PC-9 (cell line): ENCODE data around the gene TOP1. TPM values are rescaled to one million over a fixed set of nuclear protein-coding genes. Genes with fewer than 3 reads are reported as not detected.

ENCODE experiments used
- BruUV-seq: library from RNA; stranded (reverse); fragments of 400-500 nt; replicated peaks from 2 replicates; lab custom pipeline; 2021; lab: Mats Ljungman, UMichigan
- CTCF ChIA-PET: fragments of 300-600 bp; sonication (Branson Sonifier 250); formaldehyde crosslinking; loops from one replicate; lab custom pipeline; 2022; ENCODE audit warnings: antibody characterized with exemption; lab: Charles Lee
- POLR2A ChIA-PET: fragments of 300-600 bp; sonication (Branson Sonifier 250); formaldehyde crosslinking; loops from one replicate; lab custom pipeline; 2022; ENCODE audit warnings: antibody characterized with exemption; ENCODE audit not compliant: unreplicated experiment; lab: Charles Lee
- DNase-seq, 2 experiments: peaks; one replicate each; pipeline versions ENCODE4 v3.0.0 to v3.0.0-alpha.2; 2015 to 2022; ENCODE audit warnings: mixed read lengths in 1 of 2
- H2AFZ ChIP-seq: fragments of 200-600 bp; sonication (generic); 2 replicates; pipeline ENCODE4 v1.8.1; 2017; ENCODE audit warnings: antibody characterized with exemption
- H3F3A ChIP-seq: fragments of 200-600 bp; sonication (generic); 2 replicates; pipeline ENCODE4 v1.8.1; 2017; ENCODE audit warnings: antibody characterized with exemption, mild to moderate bottlenecking, low read depth; ENCODE audit not compliant: insufficient read depth
- H3K27ac ChIP-seq: fragments of 200-600 bp; sonication (generic); 2 replicates; pipeline ENCODE4 v1.6.1; 2016; ENCODE audit warnings: mixed run types
- H3K27me3 ChIP-seq: fragments of 200-600 bp; sonication (generic); 2 replicates; pipeline ENCODE4 v1.6.1; 2016; ENCODE audit warnings: low read depth, mixed run types; ENCODE audit not compliant: insufficient read depth
- H3K36me3 ChIP-seq: fragments of 200-600 bp; sonication (generic); 2 replicates; pipeline ENCODE4 v1.6.1; 2016; ENCODE audit warnings: low read depth, mixed run types
- H3K4me1 ChIP-seq: fragments of 200-600 bp; sonication (generic); replicated peaks from 2 replicates; pipeline ENCODE4 v1.6.1; 2016; ENCODE audit warnings: mixed run types; ENCODE audit not compliant: insufficient read depth
- H3K4me2 ChIP-seq: fragments of 200-600 bp; sonication (generic); 2 replicates; pipeline ENCODE4 v1.6.1; 2017; ENCODE audit warnings: mixed run types
- H3K4me3 ChIP-seq: fragments of 200-600 bp; sonication (generic); 2 replicates; pipeline ENCODE4 v1.6.1; 2016; ENCODE audit warnings: mixed run types
- H3K79me2 ChIP-seq: fragments of 200-600 bp; sonication (generic); 2 replicates; pipeline ENCODE4 v1.6.1; 2017; ENCODE audit warnings: low read depth, mixed run types
- H3K9me2 ChIP-seq: fragments of 200-600 bp; sonication (generic); 2 replicates; pipeline ENCODE4 v1.8.1; 2017; ENCODE audit warnings: mild to moderate bottlenecking; ENCODE audit not compliant: insufficient read depth
- H3K9me3 ChIP-seq: fragments of 200-600 bp; sonication (generic); 2 replicates; pipeline ENCODE4 v1.8.1; 2016; ENCODE audit warnings: low read depth; ENCODE audit not compliant: insufficient read depth
- H4K20me1 ChIP-seq: fragments of 200-600 bp; sonication (generic); 2 replicates; pipeline ENCODE4 v1.8.1; 2017; ENCODE audit not compliant: insufficient read depth
- EZH2 ChIP-seq: fragments of 200-600 bp; sonication (generic); IDR thresholded peaks from 2 replicates; pipeline ENCODE4 v1.8.0; 2017; ENCODE audit warnings: antibody characterized with exemption, low read depth
- intact Hi-C: fragments of 100-400 bp; cut with micrococcal nuclease; formaldehyde crosslinking; loops from one replicate; pipeline ENCODE4 v1.10.0; 2022; ENCODE audit not compliant: unreplicated experiment
- total RNA-seq: library from RNA; stranded (reverse); gene quantifications from 2 replicates; pipeline ENCODE4 v1.2.3, GENCODE V29; 2021
- TF ChIP-seq, protein P1 (sequence below): fragments of 200-600 bp; sonication (generic); conservative IDR thresholded peaks from 2 replicates; pipeline ENCODE4 v1.6.1; 2017; ENCODE audit warnings: mixed run types, antibody characterized with exemption, mild to moderate bottlenecking, moderate library complexity

The TOP1 gene
- total RNA-seq, 1 experiment from 2014 or later: 55.8 TPM

DNA sequence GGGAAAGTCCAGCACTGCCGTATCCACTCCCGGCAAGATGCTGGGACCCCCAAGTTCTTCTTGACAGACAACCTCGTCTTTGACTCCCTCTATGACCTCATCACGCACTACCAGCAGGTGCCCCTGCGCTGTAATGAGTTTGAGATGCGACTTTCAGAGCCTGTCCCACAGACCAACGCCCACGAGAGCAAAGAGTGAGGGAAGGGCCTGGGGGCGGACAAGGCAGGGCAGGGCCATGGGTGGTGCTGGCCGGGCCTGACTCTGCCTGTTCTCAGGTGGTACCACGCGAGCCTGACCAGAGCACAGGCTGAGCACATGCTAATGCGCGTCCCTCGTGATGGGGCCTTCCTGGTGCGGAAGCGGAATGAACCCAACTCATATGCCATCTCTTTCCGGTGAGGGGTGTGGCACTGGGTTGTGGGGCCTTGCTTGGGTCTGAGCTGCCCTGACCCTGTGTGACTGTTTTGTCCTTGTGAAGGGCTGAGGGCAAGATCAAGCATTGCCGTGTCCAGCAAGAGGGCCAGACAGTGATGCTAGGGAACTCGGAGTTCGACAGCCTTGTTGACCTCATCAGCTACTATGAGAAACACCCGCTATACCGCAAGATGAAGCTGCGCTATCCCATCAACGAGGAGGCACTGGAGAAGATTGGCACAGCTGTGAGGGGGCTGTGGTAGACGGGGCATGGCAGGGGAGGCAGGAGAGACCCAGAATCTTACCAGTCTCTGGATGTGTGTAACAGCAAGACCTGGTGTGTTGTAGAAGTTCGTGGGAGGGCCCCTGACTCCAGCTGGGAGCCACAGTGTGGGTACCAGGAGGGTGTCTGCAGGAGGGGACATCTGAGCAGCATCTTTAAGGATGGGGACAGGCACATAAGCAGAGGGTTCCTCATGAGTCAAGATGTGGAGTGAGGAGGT lies 137.8 kb downstream of the TOP1 start:
- Histone ChIP-seq H3K4me1 (no peaks in the 10 kb centered on the region), H3F3A (no peaks in the 10 kb centered on the region), H3K79me2 (no peaks in the 10 kb centered on the region), H3K27ac (no peak overlapping the region), H3K4me2 (no peak overlapping the region), H3K9me2 (no peaks in the 10 kb centered on the region), H3K36me3 (no peaks in the 10 kb centered on the region), H4K20me1 (no peaks in the 10 kb centered on the region), H3K9me3 (no peaks in the 10 kb centered on the region), H3K27me3 (no peaks in the 10 kb centered on the region), H2AFZ (no peak overlapping the region), H3K4me3 (no peak overlapping the region)
- BruUV-seq: no TSS peak
- intact Hi-C loops: no loop called here
- DNase-seq: no peak
- ChIA-PET POLR2A (no interaction called here), CTCF (interaction anchor here (0.6 kb wide), 1 partner anchor 174 kb away, joined by 8 read pairs; the partner anchor contains the start of gene LPIN3)
- TF ChIP-seq, protein P1, sequence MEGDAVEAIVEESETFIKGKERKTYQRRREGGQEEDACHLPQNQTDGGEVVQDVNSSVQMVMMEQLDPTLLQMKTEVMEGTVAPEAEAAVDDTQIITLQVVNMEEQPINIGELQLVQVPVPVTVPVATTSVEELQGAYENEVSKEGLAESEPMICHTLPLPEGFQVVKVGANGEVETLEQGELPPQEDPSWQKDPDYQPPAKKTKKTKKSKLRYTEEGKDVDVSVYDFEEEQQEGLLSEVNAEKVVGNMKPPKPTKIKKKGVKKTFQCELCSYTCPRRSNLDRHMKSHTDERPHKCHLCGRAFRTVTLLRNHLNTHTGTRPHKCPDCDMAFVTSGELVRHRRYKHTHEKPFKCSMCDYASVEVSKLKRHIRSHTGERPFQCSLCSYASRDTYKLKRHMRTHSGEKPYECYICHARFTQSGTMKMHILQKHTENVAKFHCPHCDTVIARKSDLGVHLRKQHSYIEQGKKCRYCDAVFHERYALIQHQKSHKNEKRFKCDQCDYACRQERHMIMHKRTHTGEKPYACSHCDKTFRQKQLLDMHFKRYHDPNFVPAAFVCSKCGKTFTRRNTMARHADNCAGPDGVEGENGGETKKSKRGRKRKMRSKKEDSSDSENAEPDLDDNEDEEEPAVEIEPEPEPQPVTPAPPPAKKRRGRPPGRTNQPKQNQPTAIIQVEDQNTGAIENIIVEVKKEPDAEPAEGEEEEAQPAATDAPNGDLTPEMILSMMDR: no peak
- no peak for TF ChIP-seq EZH2

DNA sequence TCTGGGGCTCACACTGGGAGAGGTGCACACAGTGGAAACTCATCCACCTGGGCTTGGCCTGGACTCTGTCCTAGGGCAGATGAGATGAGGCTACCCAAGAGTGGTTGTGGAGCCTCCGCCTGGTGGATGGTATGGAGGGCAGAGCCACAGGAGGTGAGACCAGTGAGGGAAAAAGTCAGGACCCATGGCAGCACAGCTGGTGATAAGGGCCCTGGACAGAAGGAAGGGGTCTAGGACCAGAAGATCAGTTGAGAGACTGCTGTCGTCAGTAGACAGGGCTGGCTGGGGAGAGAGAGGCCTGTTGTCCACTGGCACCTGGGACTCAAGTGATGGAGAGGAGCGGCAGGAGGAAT lies 138.5 kb downstream of the TOP1 start:
- DNase-seq: no peak
- TF ChIP-seq, protein P1: no peak
- no peak for TF ChIP-seq EZH2
- ChIA-PET CTCF (interaction anchor here (0.6 kb wide), 1 partner anchor 173 kb away, joined by 8 read pairs; the partner anchor contains the start of gene LPIN3), POLR2A (no interaction called here)
- no peak overlapping the region for H3K4me2 ChIP-seq
- no peak overlapping the region for H2AFZ ChIP-seq
- no peaks in the 10 kb centered on the region for H3K27me3 ChIP-seq
- H3F3A ChIP-seq: no peaks in the 10 kb centered on the region
- H3K4me1 ChIP-seq: no peaks in the 10 kb centered on the region
- no peaks in the 10 kb centered on the region for H3K36me3 ChIP-seq
- no peak overlapping the region for H3K27ac ChIP-seq
- H3K9me2 ChIP-seq: no peaks in the 10 kb centered on the region
- H4K20me1 ChIP-seq: no peaks in the 10 kb centered on the region
- intact Hi-C loops: no loop called here
- no peak overlapping the region for H3K4me3 ChIP-seq
- no peaks in the 10 kb centered on the region for H3K9me3 ChIP-seq
- no peaks in the 10 kb centered on the region for H3K79me2 ChIP-seq
- no TSS peak for BruUV-seq

DNA sequence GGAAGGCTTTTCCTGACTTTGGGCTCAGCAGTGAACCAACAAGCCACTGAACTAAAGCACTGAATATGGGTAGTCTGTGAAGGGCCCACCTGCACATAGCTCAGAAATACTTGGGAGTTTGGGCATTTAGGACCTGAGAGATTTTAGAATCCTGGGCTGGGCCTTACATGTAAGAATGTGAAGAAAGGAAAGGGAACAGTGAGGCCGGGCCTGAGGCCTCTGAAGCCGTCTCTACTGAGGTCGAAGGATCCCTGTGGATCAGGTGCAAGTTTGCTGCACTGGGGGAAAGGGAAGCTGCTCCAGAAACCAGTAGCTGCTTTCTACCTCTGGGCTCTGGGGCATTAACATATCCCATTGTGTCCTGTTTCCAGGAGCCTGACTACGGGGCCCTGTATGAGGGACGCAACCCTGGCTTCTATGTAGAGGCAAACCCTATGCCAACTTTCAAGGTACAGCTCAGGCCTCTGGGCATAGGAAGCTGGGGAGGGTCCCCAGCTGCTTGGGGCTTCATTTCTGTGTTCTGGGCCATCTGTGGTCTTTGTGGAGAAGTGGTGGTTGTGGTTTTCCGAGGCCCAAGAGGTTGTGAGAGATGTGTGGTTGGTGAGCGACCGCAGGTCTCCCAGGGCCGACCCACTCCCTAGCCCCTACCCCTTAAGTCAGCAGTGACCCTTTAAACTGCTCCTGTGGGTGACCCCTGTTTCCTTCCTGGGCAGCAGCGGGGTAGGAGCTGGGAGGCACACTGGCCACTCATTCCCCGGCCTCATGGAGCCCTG lies 139.0 kb downstream of the TOP1 start:
- BruUV-seq: no TSS peak

More for the DNA sequence above, 139.0 kb downstream of the TOP1 start:
- H3K9me2 ChIP-seq: no peaks in the 10 kb centered on the region
- TF ChIP-seq EZH2: no peak
- TF ChIP-seq, protein P1: no peak
- no peaks in the 10 kb centered on the region for H3K27me3 ChIP-seq
- no peaks in the 10 kb centered on the region for H3F3A ChIP-seq
- no peaks in the 10 kb centered on the region for H3K9me3 ChIP-seq
- intact Hi-C loops: no loop called here
- H4K20me1 ChIP-seq: no peaks in the 10 kb centered on the region
- H2AFZ ChIP-seq: no peak overlapping the region
- H3K79me2 ChIP-seq: no peaks in the 10 kb centered on the region
- POLR2A ChIA-PET: no interaction called here
- H3K4me3 ChIP-seq: no peak overlapping the region
- no peak overlapping the region for H3K4me2 ChIP-seq
- no peak overlapping the region for H3K27ac ChIP-seq
- no peaks in the 10 kb centered on the region for H3K4me1 ChIP-seq
- DNase-seq: no peak
- CTCF ChIA-PET: interaction anchor here (0.6 kb wide), 2 partner anchors 173 to 203 kb away, joined by 4 to 8 read pairs; partner anchors contain the start of gene LPIN3
- no peaks in the 10 kb centered on the region for H3K36me3 ChIP-seq
